NCI-H1048 (cell line): ENCODE data around the gene C9orf43.

Source experiments
- DNase-seq: peaks from one replicate; lab custom pipeline; 2025; lab: John Stamatoyannopoulos, UW

C9orf43 gene

DNA sequence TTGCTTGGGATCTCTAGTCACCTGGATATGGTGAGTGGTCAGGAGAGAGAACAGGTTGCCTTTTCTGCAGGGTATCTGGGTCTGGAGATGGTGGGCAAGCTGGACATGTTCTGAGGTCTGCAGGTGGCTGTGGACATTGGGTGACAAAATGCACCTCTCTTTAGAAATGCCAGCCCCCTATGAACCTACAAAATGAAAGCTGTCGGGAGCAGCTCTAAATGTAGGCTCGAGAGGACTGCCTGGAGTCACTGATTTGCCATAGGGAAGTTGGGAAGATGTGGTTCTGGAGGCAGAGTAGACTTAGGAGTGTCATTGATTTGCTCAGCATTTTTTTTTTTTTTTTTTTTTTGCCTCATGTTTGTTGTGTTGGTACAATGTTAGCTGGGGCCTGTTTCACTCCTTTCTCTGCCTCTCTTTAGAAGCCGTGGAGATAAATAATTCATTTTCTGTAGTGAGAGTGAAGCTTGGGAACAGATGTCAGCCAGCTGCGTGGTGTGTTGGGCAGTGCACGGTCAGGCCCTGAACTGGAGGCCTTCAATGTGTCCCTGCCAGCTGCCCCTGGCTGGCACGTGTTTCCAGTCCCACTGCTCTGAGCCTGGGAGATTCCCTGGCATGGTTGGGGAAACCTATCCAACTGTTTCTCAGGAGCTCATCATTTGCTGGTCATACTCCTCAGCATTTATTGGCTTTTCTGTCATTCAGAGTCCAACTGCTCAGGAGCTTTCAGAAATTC, 58.3 kb downstream of the C9orf43 start:
- no peak for DNase-seq

DNA sequence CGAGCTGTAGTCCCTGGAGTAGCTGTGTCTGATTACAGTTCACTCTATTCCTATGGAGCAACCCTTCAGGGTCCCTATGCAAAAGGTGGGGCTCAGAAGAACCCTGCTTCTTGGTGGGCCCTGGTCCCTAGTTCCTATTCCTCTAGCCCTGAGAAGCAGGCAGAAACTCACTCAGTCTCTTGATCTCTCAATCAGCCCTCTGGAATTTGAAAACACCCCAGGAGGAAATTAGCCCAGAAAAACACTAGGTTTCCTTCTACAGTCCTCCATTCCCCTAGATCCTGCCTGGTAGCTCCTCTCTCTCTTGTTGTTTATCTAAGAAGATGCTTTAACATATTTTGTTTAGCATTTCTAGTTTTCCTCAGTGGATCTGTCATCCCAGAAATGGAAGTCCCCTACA, 60.6 kb downstream of the C9orf43 start:
- no peak for DNase-seq

DNA sequence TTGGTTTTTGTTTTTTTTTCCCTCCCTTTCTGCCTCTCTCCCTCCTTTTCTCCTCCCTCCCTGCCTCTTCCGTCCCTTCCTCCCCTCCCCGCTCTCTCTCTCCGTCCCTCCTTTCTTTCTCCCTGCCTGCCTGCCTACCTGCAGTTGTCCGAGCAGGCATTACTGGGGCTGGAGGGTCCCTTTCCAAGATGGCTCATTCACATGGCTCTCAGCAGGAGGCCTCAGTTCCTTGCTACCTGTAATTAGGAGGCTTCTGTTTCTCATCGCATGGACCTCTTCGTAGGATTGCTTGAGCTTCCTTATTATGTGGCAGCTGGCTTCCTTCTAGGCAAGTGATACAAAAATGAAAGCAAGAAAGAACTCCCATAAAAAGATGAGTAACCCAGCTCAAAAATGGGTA, 61.0 kb downstream of the C9orf43 start:
- no peak for DNase-seq

DNA sequence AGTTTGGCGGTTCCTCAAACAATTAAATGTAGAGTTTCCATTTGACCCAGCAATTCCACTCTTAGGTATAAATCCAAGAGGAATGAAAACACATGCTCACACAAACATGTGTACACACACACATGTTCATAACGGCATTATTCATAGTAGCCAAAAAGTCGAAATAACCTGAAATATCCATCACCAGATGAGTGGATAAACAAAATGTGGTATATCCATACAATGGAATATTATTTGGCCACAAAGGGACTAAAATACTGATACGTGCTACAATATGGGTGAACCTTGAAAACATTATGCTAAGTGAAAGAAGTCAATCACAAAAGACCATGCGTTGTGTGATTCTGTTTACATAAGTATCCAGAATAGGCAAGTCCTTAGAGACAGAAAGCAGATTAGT, 61.7 kb downstream of the C9orf43 start:
- DNase-seq: no peak

DNA sequence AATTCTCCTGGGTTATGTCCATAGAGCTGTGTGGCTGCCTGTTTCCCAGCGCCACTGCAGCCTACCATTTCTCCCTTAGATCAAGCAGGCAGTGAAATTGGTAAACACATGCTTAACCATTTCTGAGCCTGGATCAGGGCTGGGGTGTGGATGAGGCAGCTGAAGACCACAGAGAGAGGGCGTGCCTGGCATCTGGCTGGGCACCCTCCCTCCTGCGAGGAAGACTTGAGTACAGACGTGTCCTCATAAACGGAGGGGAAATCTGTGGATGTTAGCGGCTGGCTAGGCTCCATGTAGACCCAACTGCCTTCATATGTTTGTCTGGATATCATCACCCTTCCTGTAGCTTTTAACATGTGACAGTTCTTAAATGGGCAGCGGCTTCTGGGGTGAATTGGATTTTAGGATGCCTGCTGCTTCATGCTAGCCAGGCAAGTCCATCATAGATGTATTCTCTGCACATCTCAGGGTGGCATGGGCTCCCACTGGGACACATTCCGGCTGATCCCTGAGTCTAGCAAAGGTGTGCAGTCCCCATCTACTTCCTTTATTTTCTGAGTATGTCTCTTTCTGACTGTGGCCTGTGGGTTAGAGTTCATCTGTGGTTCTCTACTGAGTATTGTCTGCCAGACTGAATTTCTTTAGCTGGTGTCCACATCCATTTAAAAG, 63.9 kb downstream of the C9orf43 start:
- no peak for DNase-seq

DNA sequence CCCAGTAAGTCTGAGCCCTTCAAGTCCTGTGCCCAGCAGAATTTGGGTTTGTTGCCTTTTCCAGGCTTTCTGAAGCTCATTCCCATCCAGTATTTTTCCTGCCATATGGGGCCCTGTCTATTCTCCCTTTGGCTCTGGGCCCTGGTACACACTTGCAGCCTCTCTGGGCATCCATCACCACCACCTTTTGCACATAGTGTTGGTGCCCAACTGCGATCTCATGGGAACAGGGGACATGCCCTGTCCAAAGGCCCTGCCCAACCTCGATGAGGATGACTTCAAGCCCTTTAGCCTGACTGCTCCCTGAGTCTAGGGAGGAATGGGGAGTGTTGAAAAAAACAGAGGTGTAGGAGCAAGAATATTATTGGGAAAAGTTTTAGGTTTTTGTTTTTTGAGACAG, 64.5 kb downstream of the C9orf43 start:
- DNase-seq: no peak

DNA sequence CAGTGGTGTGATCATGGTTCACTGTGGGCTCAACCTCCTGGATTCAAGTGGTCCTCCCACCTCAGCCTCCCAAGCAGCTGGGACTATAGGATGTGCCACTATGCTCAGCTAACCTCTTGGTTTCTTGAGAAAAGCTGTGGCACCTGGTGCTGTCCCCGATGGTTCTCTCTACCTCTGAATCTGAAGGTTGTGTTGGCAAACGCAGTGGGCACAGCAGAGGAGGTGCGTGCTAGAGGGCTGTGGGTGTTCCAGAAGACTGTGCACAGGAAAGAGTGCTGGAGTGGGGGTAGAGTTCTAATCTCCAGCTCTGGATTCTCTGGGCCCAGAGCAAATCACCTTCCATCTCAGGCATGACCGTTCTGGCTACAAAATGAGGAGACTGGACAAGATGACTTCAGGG, 65.4 kb downstream of the C9orf43 start:
- DNase-seq: no peak

DNA sequence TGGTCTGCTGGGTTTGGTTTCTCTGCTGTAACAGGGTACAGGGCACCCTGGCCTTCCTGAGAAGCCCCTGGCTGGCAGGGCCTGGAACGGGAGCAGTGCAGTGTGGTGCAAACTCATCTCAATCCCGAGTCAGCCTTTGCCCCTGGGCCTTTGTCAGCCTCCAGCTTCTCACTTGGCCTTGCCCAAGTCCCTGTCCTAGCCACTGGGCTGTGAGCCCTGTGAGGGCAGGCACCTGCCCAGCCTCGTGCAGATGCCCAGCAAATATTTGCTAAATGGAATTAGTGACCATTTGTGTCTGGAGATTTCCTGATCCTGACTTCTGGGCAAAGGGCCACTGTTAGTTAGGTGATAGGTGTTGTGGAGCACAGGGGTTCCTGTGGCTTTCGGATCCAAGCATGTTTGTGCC, 66.0 kb downstream of the C9orf43 start:
- no peak for DNase-seq

DNA sequence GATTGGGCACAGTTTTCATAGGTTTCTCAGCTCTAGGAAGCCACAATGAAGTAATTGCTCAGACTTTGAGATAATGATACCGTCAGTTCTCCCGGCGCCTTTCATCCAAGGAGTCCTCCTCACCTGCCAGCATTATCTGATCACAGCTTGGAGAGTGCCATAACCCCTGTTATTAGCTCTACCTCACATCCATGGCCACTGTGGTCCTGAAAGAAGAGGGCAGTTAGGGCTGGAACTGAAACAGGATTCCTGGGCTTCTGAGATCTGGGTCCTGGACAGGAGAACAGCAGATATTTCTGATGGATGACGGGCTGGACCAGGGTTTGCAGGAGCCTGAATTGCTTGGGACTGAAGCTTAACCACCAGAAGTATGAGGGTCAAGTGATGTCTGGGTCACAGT, 66.5 kb downstream of the C9orf43 start:
- DNase-seq: no peak

DNA sequence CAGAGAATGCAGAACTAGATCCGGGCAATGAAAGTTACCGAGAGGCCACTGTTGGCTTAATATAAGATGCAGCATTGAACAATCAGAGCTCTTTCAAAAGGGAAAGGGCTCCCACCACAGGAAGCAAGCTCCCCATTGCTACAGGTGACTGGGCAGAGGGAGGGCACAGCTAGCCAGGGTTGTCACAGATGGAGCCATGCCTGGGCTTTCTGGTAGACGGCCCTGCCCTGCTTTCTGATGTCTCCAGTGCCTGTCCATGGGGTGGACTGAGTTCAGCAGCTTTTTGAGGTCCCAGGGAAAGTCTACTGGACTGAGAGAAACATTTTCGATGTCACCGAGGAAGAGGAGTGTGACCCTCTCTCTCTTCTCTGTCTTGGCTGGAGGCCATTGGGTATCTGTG, 67.1 kb downstream of the C9orf43 start:
- no peak for DNase-seq

DNA sequence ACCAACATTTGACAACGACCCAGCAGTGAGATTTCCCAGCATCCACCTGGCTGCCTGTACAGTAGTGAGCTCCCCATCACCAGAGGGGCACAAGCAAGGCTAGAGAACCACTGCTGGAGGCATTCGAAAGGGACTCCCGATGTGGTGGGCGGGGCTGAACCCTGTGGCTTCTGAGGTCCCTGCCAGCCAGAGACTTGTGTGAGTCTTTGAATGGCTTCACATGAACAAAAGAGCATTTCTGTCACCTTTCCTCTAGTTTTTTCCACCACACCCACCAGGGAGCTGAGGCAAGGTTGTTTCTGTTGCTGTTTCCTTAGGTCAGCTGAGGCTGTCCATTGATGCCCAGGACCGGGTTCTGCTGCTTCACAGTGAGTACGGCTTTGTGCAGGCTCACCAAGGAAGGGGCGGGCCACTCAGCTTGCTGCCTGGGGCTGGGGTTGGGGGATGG, 68.7 kb downstream of the C9orf43 start:
- no peak for DNase-seq
